T-helper 17 cell (primary cell): Measurements from ENCODE around the gene RPP25L. TPM values are rescaled to one million over a fixed set of nuclear protein-coding genes. Genes with fewer than 3 reads are reported as not detected.

Experiments
- ATAC-seq: fragments of 150-1000 bp; cut with Tn5 transposase; 2 replicates; pipeline ENCODE4 v1.10.0; 2021; ENCODE audit warnings: mild to moderate bottlenecking, moderate library complexity
- DNase-seq, 3 donors: peaks; one replicate each; pipeline versions ENCODE4 v3.0.0 to v3.0.0-alpha.2; 2020 to 2021
- H3K9me3 ChIP-seq: one replicate; pipeline ENCODE4 v1.7.0; 2013; ENCODE audit warnings: low read length, mild to moderate bottlenecking; ENCODE audit not compliant: control insufficient read depth, poor library complexity, severe bottlenecking
- H3K27ac Mint-ChIP-seq: one replicate; pipeline ENCODE4 v1.8.0; 2022; ENCODE audit warnings: mild to moderate bottlenecking, moderate library complexity, mixed read lengths
- H3K27me3 Mint-ChIP-seq: one replicate; pipeline ENCODE4 v1.8.0; 2022; ENCODE audit warnings: mixed read lengths
- H3K36me3 Mint-ChIP-seq: one replicate; pipeline ENCODE4 v1.8.0; 2022; ENCODE audit warnings: low read depth, mixed read lengths
- H3K4me1 Mint-ChIP-seq: one replicate; pipeline ENCODE4 v1.8.0; 2022; ENCODE audit warnings: mild to moderate bottlenecking, mixed read lengths
- H3K4me3 Mint-ChIP-seq: one replicate; pipeline ENCODE4 v1.8.0; 2022; ENCODE audit warnings: mild to moderate bottlenecking, moderate library complexity, mixed read lengths
- total RNA-seq, 4 donors: library from RNA in 2 of 4; stranded (reverse) in 2 of 4; gene quantifications; one replicate each; pipeline ENCODE4 v1.2.3 and lab custom pipeline; 2022 to 2026

Gene RPP25L
- total RNA-seq, 2 donors from 2014 or later, result 8.3 to 9.0 TPM

DNA sequence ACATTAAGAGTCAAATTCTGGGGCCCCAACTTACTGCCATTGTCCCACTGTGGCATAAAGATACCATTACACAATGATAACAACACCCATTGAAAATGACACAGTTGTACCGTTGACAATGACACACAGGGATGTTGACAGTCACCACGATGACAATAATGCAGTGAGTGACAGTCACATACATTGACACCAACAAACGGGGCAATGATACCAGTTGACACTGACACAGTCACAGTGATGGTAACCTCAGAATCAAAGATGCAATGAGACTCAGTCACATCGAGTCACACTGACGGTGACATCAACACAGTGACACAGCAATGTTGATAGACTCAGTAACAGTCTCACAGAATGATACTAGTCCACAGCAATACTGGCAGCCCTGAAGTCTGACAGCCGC, 39.3 kb downstream of the RPP25L start:
- ATAC-seq, result no peak
- Mint-ChIP-seq H3K27me3 (peaks cover 71% of the 10 kb centered on the region), H3K4me1 (peaks cover 17% of the 10 kb centered on the region), H3K36me3 (peaks cover 14% of the 10 kb centered on the region), H3K4me3 (no peak overlapping the region), H3K27ac (no peak overlapping the region)
- no peak for DNase-seq
- H3K9me3 ChIP-seq, result no peaks in the 10 kb centered on the region

DNA sequence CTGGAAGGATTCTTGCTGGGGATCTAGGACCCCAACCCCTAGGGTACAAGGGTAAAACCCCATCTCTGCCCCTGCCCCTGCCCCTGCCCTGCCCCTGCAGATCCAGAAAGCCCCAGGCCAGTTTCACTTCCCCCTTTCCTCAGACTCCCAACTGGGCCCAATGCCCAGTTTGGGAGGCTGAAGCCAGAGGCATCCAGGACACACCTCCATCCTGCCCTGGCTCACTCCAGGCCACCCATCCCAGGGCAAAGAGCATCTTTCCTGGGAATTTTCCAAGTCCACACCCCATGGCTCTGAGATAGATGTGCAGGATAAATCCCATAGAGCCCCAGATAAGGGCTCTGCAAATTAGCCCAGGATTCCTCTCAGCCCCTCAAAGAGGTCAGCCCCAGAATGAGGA, 39.8 kb downstream of the RPP25L start:
- peaks cover 8% of the 10 kb centered on the region for H3K36me3 Mint-ChIP-seq
- H3K9me3 ChIP-seq, result no peaks in the 10 kb centered on the region
- DNase-seq, result no peak
- H3K27ac Mint-ChIP-seq, result no peak overlapping the region
- no peak for ATAC-seq
- peaks cover 12% of the 10 kb centered on the region for H3K4me1 Mint-ChIP-seq
- H3K27me3 Mint-ChIP-seq, result peaks cover 71% of the 10 kb centered on the region
- H3K4me3 Mint-ChIP-seq, result no peak overlapping the region

DNA sequence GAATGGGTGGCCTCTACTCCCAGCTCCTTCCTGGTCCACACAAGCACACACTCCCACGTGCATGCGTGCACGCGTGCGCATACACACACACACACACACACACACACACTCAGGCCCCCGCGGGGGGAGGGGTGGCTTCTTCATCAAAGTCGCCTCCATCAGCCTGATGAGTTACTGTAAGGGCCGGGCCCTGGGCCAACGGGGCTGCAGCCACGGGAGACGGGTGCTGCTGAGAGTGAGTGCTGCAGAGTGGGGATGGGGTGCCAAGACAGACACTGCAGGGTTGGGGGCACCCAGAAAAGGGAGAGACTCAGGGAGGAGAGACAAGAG, 40.5 kb downstream of the RPP25L start:
- H3K36me3 Mint-ChIP-seq, result peaks cover 8% of the 10 kb centered on the region
- no peaks in the 10 kb centered on the region for H3K9me3 ChIP-seq
- H3K27ac Mint-ChIP-seq, result no peak overlapping the region
- DNase-seq, result no peak
- no peak for ATAC-seq
- peaks cover 71% of the 10 kb centered on the region for H3K27me3 Mint-ChIP-seq
- peaks cover 12% of the 10 kb centered on the region for H3K4me1 Mint-ChIP-seq
- H3K4me3 Mint-ChIP-seq, result no peak overlapping the region

DNA sequence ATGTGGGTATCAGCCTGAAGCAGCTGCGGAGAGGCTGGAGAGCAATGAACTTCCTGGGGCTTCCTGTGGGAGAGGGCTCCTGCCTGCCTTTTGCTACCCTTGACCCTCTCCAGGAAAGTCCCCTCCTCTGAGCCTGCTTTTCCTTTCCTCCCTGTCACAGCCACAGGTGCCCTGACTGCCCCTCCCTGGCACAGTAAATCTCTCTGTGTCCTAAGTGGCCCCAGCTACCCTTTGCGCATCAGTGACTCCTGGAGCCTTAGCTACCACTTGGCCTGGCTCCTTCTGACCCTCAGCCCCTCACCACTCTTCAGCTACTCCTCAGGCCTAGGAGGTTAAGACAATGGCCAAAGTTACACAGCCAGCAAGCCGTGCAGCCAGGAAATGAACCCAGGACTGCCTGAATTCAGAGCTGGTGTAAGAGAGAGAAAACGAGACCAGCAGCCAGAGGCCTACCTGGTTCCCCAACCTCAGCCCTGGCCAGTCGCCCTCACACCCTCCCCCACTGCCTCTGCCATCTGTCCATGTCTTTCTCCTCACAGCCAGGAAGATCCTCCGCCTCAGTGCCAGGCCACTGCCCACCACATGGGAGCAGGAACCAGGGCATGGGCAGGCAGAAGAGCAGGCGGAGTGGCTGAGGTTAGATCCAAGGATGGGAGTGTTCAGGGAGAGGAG, 41.0 kb downstream of the RPP25L start:
- ATAC-seq, result no peak
- Mint-ChIP-seq H3K27me3 (peaks cover 71% of the 10 kb centered on the region), H3K4me1 (peaks cover 8% of the 10 kb centered on the region), H3K4me3 (no peak overlapping the region), H3K27ac (no peak overlapping the region), H3K36me3 (peaks cover 4% of the 10 kb centered on the region)
- no peak for DNase-seq
- H3K9me3 ChIP-seq, result no peaks in the 10 kb centered on the region

DNA sequence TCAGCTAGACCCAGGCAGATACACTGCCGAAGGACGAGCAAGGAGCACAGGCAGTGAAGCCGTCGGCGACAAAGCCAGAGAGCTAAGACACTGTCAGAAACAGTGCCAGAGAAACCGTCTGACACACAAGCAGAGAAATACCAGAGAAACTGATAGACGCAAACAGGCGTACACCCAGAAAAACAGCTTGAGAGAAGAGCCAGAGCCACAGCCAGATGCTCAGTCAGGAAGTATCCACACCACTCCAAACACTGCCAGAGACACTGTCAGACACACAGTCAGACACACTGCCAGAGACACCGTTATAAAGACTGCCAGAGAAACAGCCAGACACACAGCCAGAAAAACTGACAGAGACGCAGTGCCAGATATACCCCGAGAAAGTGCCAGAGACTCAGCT, 41.5 kb downstream of the RPP25L start:
- Mint-ChIP-seq H3K4me3 (no peak overlapping the region), H3K4me1 (peaks cover 8% of the 10 kb centered on the region), H3K36me3 (peaks cover 3% of the 10 kb centered on the region), H3K27me3 (peaks cover 73% of the 10 kb centered on the region), H3K27ac (no peak overlapping the region)
- no peaks in the 10 kb centered on the region for H3K9me3 ChIP-seq
- DNase-seq (no peak), ATAC-seq (no peak)

DNA sequence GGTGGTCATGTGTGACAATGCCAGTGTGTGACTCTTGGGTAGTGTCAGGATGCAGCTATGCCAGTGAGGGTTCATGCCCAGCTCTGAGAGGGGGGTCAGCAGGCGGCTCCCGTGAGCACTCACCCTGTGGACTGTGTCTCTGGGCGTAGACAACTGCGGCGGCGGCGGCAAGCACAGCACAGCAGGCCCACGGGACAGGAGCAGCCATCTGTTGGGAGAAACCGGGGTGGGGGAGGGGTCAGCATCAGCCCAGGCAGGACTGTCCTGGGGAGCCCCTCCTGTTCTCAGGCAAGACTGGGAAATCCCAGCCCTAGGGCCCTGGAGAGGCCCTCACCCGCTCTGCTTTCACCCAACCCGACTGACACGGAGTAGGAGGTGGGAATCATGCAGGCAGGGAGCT, 43.1 kb downstream of the RPP25L start:
- no peaks in the 10 kb centered on the region for H3K9me3 ChIP-seq
- no peak for ATAC-seq
- peaks cover 77% of the 10 kb centered on the region for H3K27me3 Mint-ChIP-seq
- H3K27ac Mint-ChIP-seq, result no peak overlapping the region
- no peak overlapping the region for H3K4me3 Mint-ChIP-seq
- no peak for DNase-seq
- peaks cover 4% of the 10 kb centered on the region for H3K36me3 Mint-ChIP-seq
- H3K4me1 Mint-ChIP-seq, result peaks cover 7% of the 10 kb centered on the region

DNA sequence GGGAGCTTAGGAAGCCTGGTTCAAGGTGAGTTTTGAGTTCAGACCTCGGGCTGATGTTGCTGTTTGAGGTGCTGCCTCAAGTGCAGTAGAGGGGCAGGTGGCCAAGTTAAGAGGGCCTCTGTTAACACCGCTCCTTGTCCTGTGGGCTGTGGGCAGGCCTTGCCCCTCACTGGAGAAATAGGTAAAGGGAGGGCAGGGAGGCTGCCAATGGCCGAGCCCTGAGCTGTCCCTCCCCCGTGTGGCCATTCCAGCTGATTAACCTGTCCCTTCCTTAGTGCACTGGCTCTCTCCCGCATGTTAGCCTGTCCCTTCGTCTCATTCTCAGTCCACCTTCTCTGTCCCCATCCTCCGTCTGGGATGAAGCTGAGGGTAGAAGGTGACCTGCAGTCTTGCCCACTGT, 43.8 kb downstream of the RPP25L start:
- no peak overlapping the region for H3K27ac Mint-ChIP-seq
- peaks cover 4% of the 10 kb centered on the region for H3K4me1 Mint-ChIP-seq
- H3K36me3 Mint-ChIP-seq, result peaks cover 6% of the 10 kb centered on the region
- peaks cover 77% of the 10 kb centered on the region for H3K27me3 Mint-ChIP-seq
- no peak overlapping the region for H3K4me3 Mint-ChIP-seq
- no peaks in the 10 kb centered on the region for H3K9me3 ChIP-seq
- ATAC-seq, result no peak
- DNase-seq, result no peak

DNA sequence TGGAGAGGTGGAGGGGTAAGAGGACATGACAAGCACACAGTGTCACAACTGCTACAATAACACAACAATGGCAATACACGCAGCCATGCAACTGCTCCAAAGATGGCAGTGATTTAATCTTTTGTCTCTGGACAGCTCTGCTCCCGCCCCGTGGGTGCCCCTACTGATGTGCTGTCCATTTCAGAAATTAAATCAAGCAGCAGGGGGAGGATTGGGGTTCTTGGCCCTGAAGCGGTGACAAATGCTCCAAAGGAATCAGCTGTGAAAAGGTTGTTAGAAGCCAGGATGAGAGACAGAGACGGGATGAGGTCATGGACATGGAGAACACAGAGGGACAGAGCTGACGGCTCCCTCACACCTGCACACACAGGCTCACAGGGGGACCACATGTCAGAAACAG, 44.9 kb downstream of the RPP25L start:
- no peak for ATAC-seq
- H3K36me3 Mint-ChIP-seq, result peaks cover 6% of the 10 kb centered on the region
- peaks cover 77% of the 10 kb centered on the region for H3K27me3 Mint-ChIP-seq

DNA sequence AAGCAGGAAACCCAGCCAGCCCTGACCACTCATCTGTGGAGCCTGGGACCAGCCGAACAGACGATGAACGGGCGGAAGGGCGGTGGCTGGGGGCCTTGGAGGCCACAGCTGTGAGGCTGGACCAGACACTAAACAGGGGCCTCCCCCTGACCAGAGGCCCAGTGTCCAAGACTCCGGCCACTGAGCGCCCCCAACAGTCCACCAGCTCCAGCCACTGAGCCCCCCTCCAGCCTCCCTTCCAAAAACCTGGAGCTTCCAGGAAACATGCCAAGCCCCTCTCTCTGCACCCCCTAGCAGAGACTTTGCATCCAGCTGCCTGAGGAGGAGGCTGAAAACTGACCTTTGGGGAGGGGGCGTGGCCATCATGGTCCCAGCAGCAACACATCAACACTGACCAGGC, 45.6 kb downstream of the RPP25L start:
- Mint-ChIP-seq H3K27ac (no peak overlapping the region), H3K4me1 (peaks cover 4% of the 10 kb centered on the region), H3K27me3 (peaks cover 73% of the 10 kb centered on the region), H3K4me3 (no peak overlapping the region), H3K36me3 (peaks cover 6% of the 10 kb centered on the region)
- ATAC-seq (no peak), DNase-seq (no peak)
- H3K9me3 ChIP-seq, result no peaks in the 10 kb centered on the region

More for the DNA sequence above, 44.9 kb downstream of the RPP25L start:
- Mint-ChIP-seq H3K4me3 (no peak overlapping the region), H3K27ac (no peak overlapping the region), H3K4me1 (peaks cover 4% of the 10 kb centered on the region)
- no peak for DNase-seq
- H3K9me3 ChIP-seq, result no peaks in the 10 kb centered on the region

DNA sequence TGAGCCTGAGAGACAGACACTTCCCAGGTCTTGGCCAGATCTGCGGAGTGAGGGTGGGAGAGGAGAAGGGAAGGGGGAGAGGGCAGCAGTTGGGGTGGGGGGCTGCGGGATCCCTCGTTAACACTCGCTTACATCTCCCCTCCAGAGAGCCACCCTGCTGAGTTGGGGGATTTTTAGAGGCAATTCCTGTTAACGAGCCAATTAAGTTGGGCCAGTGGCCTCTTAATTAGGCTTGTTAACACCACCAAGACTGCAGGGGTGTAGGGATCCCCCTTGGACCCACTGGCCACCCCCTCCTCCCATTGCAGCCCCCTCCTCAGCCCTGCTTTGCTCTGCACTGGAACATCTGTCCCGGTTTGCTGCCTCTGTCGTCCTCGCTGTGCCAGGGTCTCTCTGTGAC, 46.0 kb downstream of the RPP25L start:
- H3K4me1 Mint-ChIP-seq, result peaks cover 4% of the 10 kb centered on the region
- H3K27ac Mint-ChIP-seq, result no peak overlapping the region
- peaks cover 73% of the 10 kb centered on the region for H3K27me3 Mint-ChIP-seq
- peaks cover 6% of the 10 kb centered on the region for H3K36me3 Mint-ChIP-seq
- H3K9me3 ChIP-seq, result no peaks in the 10 kb centered on the region
- no peak for ATAC-seq
- no peak overlapping the region for H3K4me3 Mint-ChIP-seq
- no peak for DNase-seq

DNA sequence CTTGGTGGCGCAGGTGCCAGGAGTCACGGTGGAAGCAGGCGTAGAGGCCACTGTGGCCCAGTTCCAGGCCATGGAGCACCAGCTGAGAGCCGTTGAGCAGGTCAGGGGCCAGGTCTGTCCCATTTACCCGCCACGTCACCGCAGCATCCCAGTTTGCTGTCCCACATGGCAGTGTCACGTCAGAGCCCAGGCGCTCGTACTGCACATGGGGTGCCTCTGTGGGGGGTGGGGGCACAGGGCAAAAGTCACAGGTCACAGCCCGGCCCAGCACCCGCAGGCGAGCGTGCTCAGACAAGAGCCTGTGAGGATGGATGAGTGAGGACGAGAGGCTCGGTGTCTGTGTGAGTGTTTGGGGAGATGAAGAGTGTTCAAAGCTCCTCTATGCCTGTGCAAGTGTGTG, 47.3 kb downstream of the RPP25L start:
- H3K9me3 ChIP-seq, result no peaks in the 10 kb centered on the region
- DNase-seq (no peak), ATAC-seq (no peak)
- peaks cover 3% of the 10 kb centered on the region for H3K4me1 Mint-ChIP-seq
- H3K36me3 Mint-ChIP-seq, result peaks cover 10% of the 10 kb centered on the region
- no peak overlapping the region for H3K4me3 Mint-ChIP-seq
- H3K27me3 Mint-ChIP-seq, result peaks cover 71% of the 10 kb centered on the region
- no peak overlapping the region for H3K27ac Mint-ChIP-seq

DNA sequence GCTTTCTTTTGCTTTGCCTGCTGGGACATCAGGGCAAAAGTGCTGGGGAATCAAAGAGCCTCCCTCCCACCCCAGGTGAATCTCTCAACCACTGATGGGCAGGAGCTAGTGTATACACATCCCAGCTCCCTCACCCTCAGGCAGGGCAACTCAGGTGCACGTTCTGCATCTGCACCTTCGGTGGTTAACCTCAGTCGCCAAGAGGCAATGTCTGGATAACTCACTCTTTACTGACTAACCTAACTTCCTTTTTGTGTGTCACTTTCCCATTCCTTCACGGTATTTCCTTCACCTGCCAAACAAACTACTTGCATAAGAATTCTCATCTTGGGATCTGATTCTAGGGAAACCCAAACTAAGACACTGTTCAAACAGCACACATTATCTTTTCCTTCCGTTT, 48.6 kb downstream of the RPP25L start:
- H3K4me1 Mint-ChIP-seq, result peaks cover 3% of the 10 kb centered on the region
- no peaks in the 10 kb centered on the region for H3K9me3 ChIP-seq
- no peak for ATAC-seq
- H3K36me3 Mint-ChIP-seq, result peaks cover 10% of the 10 kb centered on the region
- no peak overlapping the region for H3K27ac Mint-ChIP-seq
- no peak for DNase-seq
- H3K4me3 Mint-ChIP-seq, result no peak overlapping the region
- H3K27me3 Mint-ChIP-seq, result peaks cover 76% of the 10 kb centered on the region

DNA sequence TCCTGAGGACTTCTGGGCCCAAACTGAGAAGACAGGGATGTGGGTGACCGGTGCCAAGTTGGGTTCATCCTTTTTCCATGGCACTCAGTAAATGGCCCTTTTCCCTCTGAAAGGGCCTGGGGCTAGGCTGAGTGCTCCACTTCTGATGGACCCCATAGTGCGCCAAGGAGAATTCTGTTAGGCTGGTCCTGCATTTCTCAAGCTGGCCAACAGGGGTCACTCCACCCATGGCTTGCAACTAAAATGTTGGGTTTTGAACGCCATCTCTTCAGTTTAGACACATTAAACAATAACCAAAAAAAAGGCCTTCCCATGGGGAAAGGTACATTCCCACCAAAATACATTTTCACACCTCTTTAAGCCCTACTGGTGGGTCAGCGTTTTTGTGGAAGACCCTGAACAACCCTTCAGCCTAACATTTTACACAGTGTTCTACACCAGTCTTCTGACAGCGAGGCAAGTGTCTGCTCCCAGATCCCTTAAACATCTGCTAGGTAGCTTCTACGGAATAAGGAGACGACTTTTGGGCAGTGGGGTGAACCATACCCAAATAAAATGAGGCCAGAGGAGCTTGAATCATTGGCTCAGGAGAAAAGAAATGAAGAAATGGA, 49.7 kb downstream of the RPP25L start:
- H3K4me1 Mint-ChIP-seq, result peaks cover 7% of the 10 kb centered on the region
- DNase-seq, result no peak
- ATAC-seq, result no peak
- no peaks in the 10 kb centered on the region for H3K9me3 ChIP-seq
- H3K4me3 Mint-ChIP-seq, result no peak overlapping the region
- peaks cover 10% of the 10 kb centered on the region for H3K36me3 Mint-ChIP-seq
- no peak overlapping the region for H3K27ac Mint-ChIP-seq
- H3K27me3 Mint-ChIP-seq, result peaks cover 77% of the 10 kb centered on the region

DNA sequence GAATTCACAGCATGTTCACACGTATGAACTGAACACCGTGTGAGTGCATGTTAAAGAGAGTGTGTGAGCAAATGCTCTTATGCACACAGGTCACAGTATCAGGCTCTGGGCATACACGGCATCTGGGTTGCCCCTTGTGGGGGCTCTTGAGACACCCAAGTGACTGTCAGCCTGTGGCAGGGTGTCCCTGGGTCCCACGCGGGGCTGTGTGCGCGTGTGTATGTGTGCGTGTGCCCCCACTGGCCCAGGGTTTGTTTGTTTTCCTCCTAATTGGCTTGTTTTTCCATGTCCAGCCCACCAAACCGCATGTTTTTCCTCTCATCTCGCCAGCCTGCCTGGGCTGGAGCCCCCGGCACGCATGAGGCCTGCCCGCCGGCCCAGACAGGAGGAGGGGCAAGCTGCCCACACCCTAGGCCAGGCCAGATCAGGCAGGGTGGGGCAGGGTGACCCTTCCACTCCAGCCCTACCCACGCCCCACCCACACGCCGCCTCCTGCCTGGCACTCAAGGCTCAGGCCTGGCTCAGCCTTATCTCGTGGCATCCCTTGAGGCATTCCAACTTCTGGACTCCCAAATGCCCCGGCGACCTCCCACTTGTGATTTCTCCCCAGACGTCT, 51.2 kb downstream of the RPP25L start:
- Mint-ChIP-seq H3K27me3 (peaks cover 72% of the 10 kb centered on the region), H3K36me3 (peaks cover 14% of the 10 kb centered on the region), H3K27ac (no peak overlapping the region), H3K4me1 (peaks cover 7% of the 10 kb centered on the region), H3K4me3 (no peak overlapping the region)
- DNase-seq, result no peak
- no peak for ATAC-seq
- H3K9me3 ChIP-seq, result no peaks in the 10 kb centered on the region
